D721Med (cell line): ENCODE results near the gene STARD7.

ENCODE experiments used
- DNase-seq: peaks from one replicate; pipeline ENCODE4 v3.0.0; 2011; ENCODE audit warnings: low spot score; ENCODE audit not compliant: insufficient read length
- FAIRE-seq: peaks from 2 replicates; lab custom pipeline; 2011; peaks lifted over from hg19 to GRCh38; lab: Jason Lieb, UNC
- TF ChIP-seq, protein P1 (sequence below): IDR thresholded peaks from 2 replicates; pipeline ENCODE4 v1.5.1; 2012; ENCODE audit warnings: mild to moderate bottlenecking, control low read depth; ENCODE audit not compliant: insufficient read depth; ENCODE audit errors: missing control alignments

The STARD7 gene

DNA sequence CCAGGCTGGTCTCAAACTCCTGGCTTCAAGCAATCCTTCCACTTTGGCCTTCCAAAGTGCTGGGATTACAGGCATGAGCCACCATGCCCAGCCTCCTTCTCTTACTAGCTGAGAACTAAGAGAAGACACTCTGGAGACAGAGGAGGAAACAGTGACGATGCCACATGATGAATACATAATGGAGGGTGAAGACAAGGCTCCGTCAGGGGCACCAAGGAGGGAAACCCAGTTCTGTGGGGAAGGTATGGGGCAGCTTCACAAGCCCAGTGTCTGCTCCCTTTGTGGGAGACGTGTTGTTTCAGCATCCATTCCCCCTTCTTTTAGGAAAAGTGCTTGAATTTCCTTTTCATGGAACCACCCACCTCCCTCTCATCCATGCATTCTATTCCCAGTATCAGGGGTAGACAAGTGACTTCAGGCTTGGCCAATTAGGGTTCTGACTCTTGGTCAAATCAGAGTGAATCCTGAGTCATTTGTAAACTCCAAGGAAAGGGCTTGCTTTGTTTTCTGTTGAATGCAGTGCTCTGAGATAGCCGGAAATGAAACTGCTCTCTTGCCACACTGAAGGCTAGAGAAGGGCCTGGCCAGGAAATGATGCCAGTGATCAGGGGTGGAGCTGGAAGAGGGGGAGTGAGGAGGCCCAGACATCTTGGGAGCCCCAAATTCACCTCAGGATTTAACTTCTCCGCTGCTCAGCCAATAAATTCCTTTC lies 33.4 kb upstream of the STARD7 start:
- no peak for FAIRE-seq
- DNase-seq, result no peak
- TF ChIP-seq, protein P1, sequence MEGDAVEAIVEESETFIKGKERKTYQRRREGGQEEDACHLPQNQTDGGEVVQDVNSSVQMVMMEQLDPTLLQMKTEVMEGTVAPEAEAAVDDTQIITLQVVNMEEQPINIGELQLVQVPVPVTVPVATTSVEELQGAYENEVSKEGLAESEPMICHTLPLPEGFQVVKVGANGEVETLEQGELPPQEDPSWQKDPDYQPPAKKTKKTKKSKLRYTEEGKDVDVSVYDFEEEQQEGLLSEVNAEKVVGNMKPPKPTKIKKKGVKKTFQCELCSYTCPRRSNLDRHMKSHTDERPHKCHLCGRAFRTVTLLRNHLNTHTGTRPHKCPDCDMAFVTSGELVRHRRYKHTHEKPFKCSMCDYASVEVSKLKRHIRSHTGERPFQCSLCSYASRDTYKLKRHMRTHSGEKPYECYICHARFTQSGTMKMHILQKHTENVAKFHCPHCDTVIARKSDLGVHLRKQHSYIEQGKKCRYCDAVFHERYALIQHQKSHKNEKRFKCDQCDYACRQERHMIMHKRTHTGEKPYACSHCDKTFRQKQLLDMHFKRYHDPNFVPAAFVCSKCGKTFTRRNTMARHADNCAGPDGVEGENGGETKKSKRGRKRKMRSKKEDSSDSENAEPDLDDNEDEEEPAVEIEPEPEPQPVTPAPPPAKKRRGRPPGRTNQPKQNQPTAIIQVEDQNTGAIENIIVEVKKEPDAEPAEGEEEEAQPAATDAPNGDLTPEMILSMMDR, result no peak

DNA sequence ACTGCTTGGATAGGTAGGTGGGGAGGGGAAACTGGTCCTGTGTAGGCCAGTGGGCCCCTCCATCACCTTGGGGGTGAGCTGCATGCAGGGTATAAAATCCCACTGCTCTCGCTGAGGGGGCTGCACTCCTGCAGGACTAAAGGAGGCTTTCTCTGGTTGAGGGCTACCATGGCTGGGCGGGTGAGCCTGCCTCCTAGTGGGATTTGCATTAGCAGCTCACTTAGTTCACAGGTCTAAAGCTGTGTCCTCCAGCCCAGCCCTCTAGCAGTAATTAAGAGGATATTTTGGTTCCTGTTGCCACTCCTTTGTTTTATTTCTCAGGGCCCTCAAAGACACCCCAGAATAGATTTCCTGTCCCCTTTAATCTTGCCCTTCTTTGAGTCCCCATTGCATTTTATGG lies 32.6 kb upstream of the STARD7 start:
- no peak for FAIRE-seq

DNA sequence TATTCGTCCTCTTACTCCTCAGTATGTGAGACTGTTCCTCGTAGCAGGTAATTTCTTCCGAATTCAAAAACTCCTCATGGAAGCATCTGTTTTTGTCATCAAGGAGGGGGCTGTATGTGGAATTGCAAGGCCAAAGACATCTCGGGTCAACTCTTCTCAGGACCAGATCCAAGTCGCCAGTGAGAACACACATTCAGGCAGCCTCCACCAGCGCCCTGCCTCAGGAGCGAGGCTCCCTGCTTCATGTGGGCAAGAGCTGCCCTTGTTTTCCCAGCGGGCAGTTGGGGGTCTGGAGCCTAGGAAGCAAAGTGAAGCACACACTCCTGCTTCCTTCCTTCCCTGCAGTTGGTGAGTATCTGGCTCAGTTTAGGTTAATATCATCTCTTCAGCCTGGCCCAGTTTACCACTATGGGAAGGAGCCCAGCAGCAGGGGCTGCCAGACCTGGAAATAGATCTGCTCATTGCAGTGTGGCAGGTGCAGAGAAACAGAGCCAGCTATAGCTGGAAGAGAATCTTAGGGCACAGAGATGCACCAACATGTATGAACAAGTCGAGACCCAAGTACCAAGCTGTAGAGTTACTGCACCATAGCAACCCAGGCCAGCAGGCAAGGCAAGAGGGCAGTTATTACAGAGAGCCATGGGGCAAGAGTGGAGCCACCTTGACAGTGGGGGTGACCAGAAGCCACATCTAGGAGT lies 31.9 kb upstream of the STARD7 start:
- no peak for DNase-seq
- TF ChIP-seq, protein P1, result no peak
- FAIRE-seq, result no peak

More for the DNA sequence above, 32.6 kb upstream of the STARD7 start:
- DNase-seq, result no peak
- TF ChIP-seq, protein P1, result no peak

DNA sequence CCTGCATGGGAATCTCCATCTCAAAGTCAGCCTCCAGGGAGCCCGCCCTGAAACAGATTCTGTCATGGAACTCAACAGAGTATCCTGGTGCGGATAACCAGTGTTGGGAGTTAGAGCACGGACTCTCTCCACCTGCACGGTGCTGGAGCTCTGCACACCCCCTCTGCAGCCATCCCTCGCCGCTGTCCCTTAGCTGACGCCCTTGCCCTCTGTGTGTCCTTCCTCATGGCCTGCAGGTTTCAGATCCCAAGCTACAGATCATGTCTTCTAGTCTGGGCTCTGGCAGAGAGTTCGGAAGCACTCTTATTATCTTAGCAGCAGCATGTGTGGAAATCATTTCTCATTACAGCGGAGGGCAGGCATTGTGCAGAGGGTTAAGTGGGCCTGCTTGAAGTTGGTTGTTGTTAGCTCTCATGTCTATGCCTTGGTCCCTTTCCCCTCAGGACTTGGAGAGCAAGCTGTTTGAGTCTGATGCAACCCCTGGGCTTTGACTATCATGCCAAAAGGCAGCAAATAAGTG lies 31.2 kb upstream of the STARD7 start:
- FAIRE-seq (no peak), DNase-seq (no peak)
- TF ChIP-seq, protein P1, result no peak

DNA sequence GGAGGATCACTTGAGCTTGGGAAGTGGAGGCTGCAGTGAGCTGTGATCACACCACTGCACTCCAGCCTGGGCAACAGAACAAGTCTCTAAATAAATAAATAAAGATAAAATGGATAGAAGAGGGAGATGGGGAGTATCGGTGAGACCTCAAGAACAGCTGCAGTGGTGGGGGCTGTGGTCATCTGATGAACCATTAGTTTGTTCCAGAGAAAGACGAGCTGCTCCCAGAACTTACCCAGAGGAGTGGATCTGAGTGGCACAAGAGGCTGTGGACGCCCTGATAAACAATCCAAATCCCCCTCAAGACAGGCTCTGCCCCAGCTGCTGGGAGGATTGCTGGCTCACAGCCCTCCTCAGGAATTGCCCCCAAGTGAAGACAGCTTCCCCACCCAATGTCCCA lies 30.5 kb upstream of the STARD7 start:
- DNase-seq (no peak), FAIRE-seq (no peak)
- TF ChIP-seq, protein P1, result no peak

DNA sequence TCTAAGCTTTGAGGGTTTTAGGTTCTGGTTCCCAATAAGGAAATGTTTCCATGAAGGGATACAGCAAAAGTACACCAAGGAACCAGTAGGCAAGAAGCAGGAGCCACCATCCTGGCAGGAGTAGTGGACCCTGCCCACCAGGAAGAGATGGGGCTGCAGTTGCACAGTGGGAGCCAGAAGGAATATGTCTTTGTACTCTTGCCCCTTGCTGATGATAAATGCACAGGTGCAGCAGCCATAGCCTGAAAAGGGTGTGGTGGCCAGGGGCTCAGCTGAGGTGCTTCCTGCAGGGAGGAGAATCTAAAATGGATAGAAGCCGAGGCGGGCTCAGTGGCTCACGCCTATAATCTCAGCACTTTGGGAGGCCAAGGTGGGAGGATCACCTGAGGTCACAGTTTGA lies 29.6 kb upstream of the STARD7 start:
- FAIRE-seq (no peak), DNase-seq (no peak)
- TF ChIP-seq, protein P1, result no peak

DNA sequence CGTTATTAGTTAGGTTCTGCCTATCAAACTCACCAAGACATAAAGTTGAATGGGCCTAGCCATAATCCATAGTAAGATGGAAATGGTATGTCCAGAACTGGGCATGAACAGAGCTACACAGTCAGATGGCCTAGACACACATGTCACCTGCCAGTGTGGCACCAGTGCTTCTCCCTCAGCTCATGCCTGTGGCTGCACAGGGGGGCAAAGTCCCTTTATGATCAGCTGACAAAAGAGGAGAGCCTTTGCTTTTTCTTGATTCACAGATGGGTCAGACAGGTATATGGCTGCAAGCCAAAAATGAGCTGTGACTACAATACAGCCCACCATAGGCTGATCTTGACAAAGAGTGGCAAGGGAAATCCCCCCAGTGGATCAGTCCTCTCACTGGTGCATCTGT lies 28.3 kb upstream of the STARD7 start:
- TF ChIP-seq, protein P1, result no peak
- no peak for FAIRE-seq
- DNase-seq, result no peak
